K562 (cell line): ENCODE data around the gene TOMM22. TPM values are rescaled to one million over a fixed set of nuclear protein-coding genes. Genes with fewer than 3 reads are reported as not detected.

Experiments used
- CBFA2T2 ChIP-seq: fragments of 450-650 bp; conservative IDR thresholded peaks from 2 replicates; pipeline ENCODE4 v1.6.1; 2017; ENCODE audit warnings: mild to moderate bottlenecking
- CCAR2 ChIP-seq: fragments of 200-400 bp; formaldehyde crosslinking; IDR thresholded peaks from 2 replicates; pipeline ENCODE4 v1.6.1; 2017; ENCODE audit warnings: mild to moderate bottlenecking, low read depth, low read length
- EP400 ChIP-seq: fragments of 450-650 bp; IDR thresholded peaks from 2 replicates; pipeline ENCODE4 v1.6.1; 2017; ENCODE audit warnings: antibody characterized with exemption, mild to moderate bottlenecking, moderate library complexity
- ILK ChIP-seq: fragments of 450-650 bp; IDR thresholded peaks from 2 replicates; pipeline ENCODE4 v1.6.1; 2016; ENCODE audit warnings: missing genetic modification characterization, low read depth, mild to moderate bottlenecking, missing compliant biosample characterization, moderate library complexity, borderline replicate concordance
- KDM4B ChIP-seq, 2 experiments: fragments of 450-650 bp in 1 of 2; sonication (generic) in 1 of 2; IDR thresholded peaks; 2 replicates each; pipeline ENCODE4 v1.6.1; 2016 to 2017; ENCODE audit warnings: borderline replicate concordance in 2 of 2, antibody characterized with exemption in 1 of 2, low read depth in 1 of 2, mild to moderate bottlenecking in 1 of 2
- L3MBTL2 ChIP-seq: fragments of 450-650 bp; IDR thresholded peaks from 2 replicates; pipeline ENCODE4 v1.6.1; 2016; ENCODE audit warnings: mild to moderate bottlenecking, moderate library complexity
- LCOR ChIP-seq: sonication (generic); formaldehyde crosslinking; IDR thresholded peaks from 2 replicates; pipeline ENCODE4 v1.8.0; 2022; ENCODE audit warnings: mild to moderate bottlenecking, missing genetic modification reagents
- PHF8 ChIP-seq: fragments of 200-600 bp; sonication (generic); IDR thresholded peaks from 2 replicates; pipeline ENCODE4 v1.6.1; 2012; ENCODE audit warnings: mixed run types, mild to moderate bottlenecking, inconsistent platforms, low read length, moderate library complexity, borderline replicate concordance
- SIRT6 ChIP-seq: IDR thresholded peaks from one replicate; pipeline ENCODE4 v1.6.1; 2012; ENCODE audit warnings: low read depth, mild to moderate bottlenecking, control low read depth, inconsistent platforms, low read length, moderate library complexity
- SIX5 ChIP-seq, 2 experiments: IDR thresholded peaks; 2 replicates each; pipeline ENCODE4 v1.6.1; 2011; ENCODE audit warnings: low read length in 2 of 2, borderline replicate concordance in 1 of 2, low read depth in 1 of 2, mild to moderate bottlenecking in 1 of 2, moderate library complexity in 1 of 2; ENCODE audit not compliant: insufficient read depth in 1 of 2
- SNRNP70 ChIP-seq: fragments of 200-400 bp; formaldehyde crosslinking; optimal IDR thresholded peaks from 2 replicates; pipeline ENCODE3; 2017; ENCODE audit warnings: low read depth, low read length
- SREBF1 ChIP-seq: fragments of 150-350 bp; IDR thresholded peaks from 2 replicates; pipeline ENCODE4 v1.6.1; 2014; ENCODE audit warnings: antibody characterized with exemption, low read depth, low read length, borderline replicate concordance
- TCF3 ChIP-seq: sonication (generic); formaldehyde crosslinking; IDR thresholded peaks from 2 replicates; pipeline ENCODE4 v1.4.0; 2020; ENCODE audit warnings: mild to moderate bottlenecking, missing genetic modification reagents
- TSC22D4 ChIP-seq: fragments of 450-650 bp; IDR thresholded peaks from 2 replicates; pipeline ENCODE4 v1.6.1; 2016; ENCODE audit warnings: missing genetic modification characterization, missing biosample characterization, control low read depth
- XRCC5 ChIP-seq: fragments of 200-400 bp; formaldehyde crosslinking; IDR thresholded peaks from 2 replicates; pipeline ENCODE4 v1.6.1; 2017; ENCODE audit warnings: low read depth, mild to moderate bottlenecking, low read length
- ZNF12 ChIP-seq: sonication (generic); formaldehyde crosslinking; IDR thresholded peaks from 2 replicates; pipeline ENCODE4 v1.4.0; 2020; ENCODE audit warnings: mild to moderate bottlenecking, missing genetic modification reagents
- ZNF224 ChIP-seq: sonication (generic); formaldehyde crosslinking; IDR thresholded peaks from 2 replicates; pipeline ENCODE4 v1.8.0; 2022; ENCODE audit warnings: mild to moderate bottlenecking, missing genetic modification reagents
- polyA plus RNA-seq, 8 experiments: library from polyadenylated mRNA; depleted of rRNA in 4 of 8; stranded (reverse) in 5 of 8; unstranded in 3 of 8; fragments of >200 nt; fragmentation: Nextera tagmentation in 2 of 8; fragmentation: Illumina TruSeq in 1 of 8; extraction: Ambion mirVana in 2 of 8; extraction: Trizol in 1 of 8; gene quantifications; 2 replicates each; pipeline versions ENCODE4 v1.2.1 to v1.2.3, GENCODE V29; 2011 to 2014; ENCODE audit warnings: inconsistent platforms in 1 of 8, missing spikeins in 1 of 8
- total RNA-seq, 7 experiments: library from RNA; depleted of rRNA in 6 of 7; stranded (reverse); fragments of >200 nt in 6 of 7; fragmentation: Illumina TruSeq in 2 of 7; extraction: Trizol in 2 of 7; gene quantifications; 2 replicates each; pipeline versions ENCODE4 v1.2.1 to v1.2.3, GENCODE V29; 2011 to 2021; ENCODE audit warnings: low replicate concordance in 1 of 7
- TF ChIP-seq, protein P1 (sequence below): fragments of 250-450 bp; sonication (Bioruptor Pico); IDR thresholded peaks from 2 replicates; pipeline ENCODE4 v1.8.0; 2022; ENCODE audit warnings: inconsistent platforms
- TF ChIP-seq, protein P2 (sequence below): sonication (generic); formaldehyde crosslinking; IDR thresholded peaks from 2 replicates; pipeline ENCODE4 v1.8.1; 2023; ENCODE audit warnings: mild to moderate bottlenecking, missing genetic modification reagents
- TF ChIP-seq, protein P3 (sequence below): fragments of 450-650 bp; formaldehyde crosslinking; IDR thresholded peaks from 2 replicates; pipeline ENCODE4 v1.4.0; 2020; ENCODE audit warnings: mild to moderate bottlenecking
- TF ChIP-seq, protein P4 (sequence below): sonication (generic); formaldehyde crosslinking; IDR thresholded peaks from 2 replicates; pipeline ENCODE4 v1.8.1; 2022; ENCODE audit warnings: missing genetic modification reagents

Gene TOMM22
- total and polyA plus RNA-seq, 9 of the 15 experiments (the other 6 are each of a cell fraction or from before 2014, with no cell fraction given): 25.8 to 108 (median 73.8) TPM

DNA sequence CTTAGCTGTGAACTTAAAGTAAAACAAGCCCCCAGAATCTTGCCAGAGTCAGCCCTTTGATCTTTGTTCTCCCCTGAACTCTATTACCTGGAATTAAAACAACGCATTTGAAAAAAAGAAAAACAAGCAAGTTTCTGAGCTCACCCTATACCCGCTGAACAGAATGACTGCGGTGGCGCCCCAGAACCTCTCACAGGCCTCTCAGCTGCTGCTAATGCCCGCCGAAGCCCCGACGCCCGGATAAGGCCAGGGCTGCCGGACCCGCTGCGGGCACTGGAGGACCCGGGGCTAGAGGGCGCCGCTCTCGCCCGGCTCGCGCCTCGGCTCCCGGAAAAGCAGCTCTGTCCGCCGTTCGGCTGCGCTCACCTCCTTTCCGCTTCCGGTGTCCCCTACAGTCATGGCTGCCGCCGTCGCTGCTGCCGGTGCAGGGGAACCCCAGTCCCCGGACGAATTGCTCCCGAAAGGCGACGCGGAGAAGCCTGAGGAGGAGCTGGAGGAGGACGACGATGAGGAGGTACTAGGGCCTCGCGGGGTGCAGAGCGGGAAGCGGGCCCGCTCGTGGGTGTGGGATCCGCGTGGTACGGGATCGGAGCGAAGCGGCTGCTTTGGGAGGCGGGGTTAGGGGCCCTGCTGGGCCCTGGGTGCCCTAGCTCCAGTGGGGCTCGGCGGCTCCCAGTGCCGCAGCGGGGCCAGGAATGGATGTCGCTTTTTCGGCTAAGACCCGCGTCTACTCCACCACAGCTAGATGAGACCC is at the start of gene TOMM22 (continued):
- peak; percentile 12 to 43; a peak in 2 of 4 replicates for TF ChIP-seq SIX5 (IDR thresholded peaks at IDR 0.05; ENCODE audit: borderline replicate concordance in 1 of 2, insufficient read depth in 1 of 2, low read depth in 1 of 2, low read length in 2 of 2)
- TF ChIP-seq TCF3 (CRISPR knock-in tag): 0 out of 2 replicates have a peak, but pooled peaks have one; percentile 6
- TF ChIP-seq, protein P1, sequence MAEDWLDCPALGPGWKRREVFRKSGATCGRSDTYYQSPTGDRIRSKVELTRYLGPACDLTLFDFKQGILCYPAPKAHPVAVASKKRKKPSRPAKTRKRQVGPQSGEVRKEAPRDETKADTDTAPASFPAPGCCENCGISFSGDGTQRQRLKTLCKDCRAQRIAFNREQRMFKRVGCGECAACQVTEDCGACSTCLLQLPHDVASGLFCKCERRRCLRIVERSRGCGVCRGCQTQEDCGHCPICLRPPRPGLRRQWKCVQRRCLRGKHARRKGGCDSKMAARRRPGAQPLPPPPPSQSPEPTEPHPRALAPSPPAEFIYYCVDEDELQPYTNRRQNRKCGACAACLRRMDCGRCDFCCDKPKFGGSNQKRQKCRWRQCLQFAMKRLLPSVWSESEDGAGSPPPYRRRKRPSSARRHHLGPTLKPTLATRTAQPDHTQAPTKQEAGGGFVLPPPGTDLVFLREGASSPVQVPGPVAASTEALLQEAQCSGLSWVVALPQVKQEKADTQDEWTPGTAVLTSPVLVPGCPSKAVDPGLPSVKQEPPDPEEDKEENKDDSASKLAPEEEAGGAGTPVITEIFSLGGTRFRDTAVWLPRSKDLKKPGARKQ (CRISPR knock-in tag): no peak
- TF ChIP-seq, protein P2, sequence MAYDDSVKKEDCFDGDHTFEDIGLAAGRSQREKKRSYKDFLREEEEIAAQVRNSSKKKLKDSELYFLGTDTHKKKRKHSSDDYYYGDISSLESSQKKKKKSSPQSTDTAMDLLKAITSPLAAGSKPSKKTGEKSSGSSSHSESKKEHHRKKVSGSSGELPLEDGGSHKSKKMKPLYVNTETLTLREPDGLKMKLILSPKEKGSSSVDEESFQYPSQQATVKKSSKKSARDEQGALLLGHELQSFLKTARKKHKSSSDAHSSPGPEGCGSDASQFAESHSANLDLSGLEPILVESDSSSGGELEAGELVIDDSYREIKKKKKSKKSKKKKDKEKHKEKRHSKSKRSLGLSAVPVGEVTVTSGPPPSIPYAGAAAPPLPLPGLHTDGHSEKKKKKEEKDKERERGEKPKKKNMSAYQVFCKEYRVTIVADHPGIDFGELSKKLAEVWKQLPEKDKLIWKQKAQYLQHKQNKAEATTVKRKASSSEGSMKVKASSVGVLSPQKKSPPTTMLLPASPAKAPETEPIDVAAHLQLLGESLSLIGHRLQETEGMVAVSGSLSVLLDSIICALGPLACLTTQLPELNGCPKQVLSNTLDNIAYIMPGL (CRISPR knock-in tag): no peak
- TF ChIP-seq, protein P3, sequence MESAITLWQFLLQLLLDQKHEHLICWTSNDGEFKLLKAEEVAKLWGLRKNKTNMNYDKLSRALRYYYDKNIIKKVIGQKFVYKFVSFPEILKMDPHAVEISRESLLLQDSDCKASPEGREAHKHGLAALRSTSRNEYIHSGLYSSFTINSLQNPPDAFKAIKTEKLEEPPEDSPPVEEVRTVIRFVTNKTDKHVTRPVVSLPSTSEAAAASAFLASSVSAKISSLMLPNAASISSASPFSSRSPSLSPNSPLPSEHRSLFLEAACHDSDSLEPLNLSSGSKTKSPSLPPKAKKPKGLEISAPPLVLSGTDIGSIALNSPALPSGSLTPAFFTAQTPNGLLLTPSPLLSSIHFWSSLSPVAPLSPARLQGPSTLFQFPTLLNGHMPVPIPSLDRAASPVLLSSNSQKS (CRISPR knock-in tag): no peak
- no peak for TF ChIP-seq CCAR2
- TF ChIP-seq SREBF1: no peak
- TF ChIP-seq SIRT6: no peak
- no peak for TF ChIP-seq LCOR (CRISPR knock-in tag)
- TF ChIP-seq SNRNP70: no peak
- TF ChIP-seq CBFA2T2: no peak
- TF ChIP-seq EP400: peak; percentile 93
- TF ChIP-seq KDM4B (IDR thresholded peaks at IDR 0.05; ENCODE audit: borderline replicate concordance in 2 of 2, low read depth in 1 of 2): peak in 1 of 2 experiments; percentile 94; a peak in 2 of 4 replicates
- TF ChIP-seq ZNF12: no peak
- no peak for TF ChIP-seq TSC22D4
- TF ChIP-seq L3MBTL2: peak; percentile 17; the same call in 1 of the 2 replicates
- TF ChIP-seq PHF8: peak; percentile 86; the same call in 1 of the 2 replicates
- TF ChIP-seq ZNF224: no peak
- no peak for TF ChIP-seq ILK (tag)
- TF ChIP-seq XRCC5: peak; percentile 85; the same call in 1 of the 2 replicates
- TF ChIP-seq, protein P4, sequence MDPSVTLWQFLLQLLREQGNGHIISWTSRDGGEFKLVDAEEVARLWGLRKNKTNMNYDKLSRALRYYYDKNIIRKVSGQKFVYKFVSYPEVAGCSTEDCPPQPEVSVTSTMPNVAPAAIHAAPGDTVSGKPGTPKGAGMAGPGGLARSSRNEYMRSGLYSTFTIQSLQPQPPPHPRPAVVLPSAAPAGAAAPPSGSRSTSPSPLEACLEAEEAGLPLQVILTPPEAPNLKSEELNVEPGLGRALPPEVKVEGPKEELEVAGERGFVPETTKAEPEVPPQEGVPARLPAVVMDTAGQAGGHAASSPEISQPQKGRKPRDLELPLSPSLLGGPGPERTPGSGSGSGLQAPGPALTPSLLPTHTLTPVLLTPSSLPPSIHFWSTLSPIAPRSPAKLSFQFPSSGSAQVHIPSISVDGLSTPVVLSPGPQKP: no peak
